Smooth muscle cell (in vitro differentiated cells): ENCODE data around the gene ARID5B. TPM values are rescaled to one million over a fixed set of nuclear protein-coding genes. Genes with fewer than 3 reads are reported as not detected.

Experiments used
- DNase-seq: peaks from one replicate; lab custom pipeline; 2025; ENCODE audit not compliant: unreplicated experiment; lab: John Stamatoyannopoulos, UW
- H2AFZ ChIP-seq: fragments of 200-600 bp; sonication (generic); 2 replicates; pipeline ENCODE4 v1.6.0; 2016; ENCODE audit warnings: antibody characterized with exemption, low read depth, mild to moderate bottlenecking
- H3F3A ChIP-seq: fragments of 200-600 bp; sonication (generic); 2 replicates; pipeline ENCODE4 v1.6.0; 2017; ENCODE audit warnings: antibody characterized with exemption, low read depth
- H3K27ac ChIP-seq: fragments of 200-600 bp; sonication (generic); 2 replicates; pipeline ENCODE4 v1.5.1; 2016; ENCODE audit warnings: low read depth, mild to moderate bottlenecking
- H3K27me3 ChIP-seq: fragments of 200-600 bp; sonication (generic); 2 replicates; pipeline ENCODE4 v1.6.1; 2016; ENCODE audit warnings: low read depth, mild to moderate bottlenecking
- H3K36me3 ChIP-seq: fragments of 200-600 bp; sonication (generic); 2 replicates; pipeline ENCODE4 v1.5.1; 2016; ENCODE audit warnings: low read depth
- H3K4me1 ChIP-seq: fragments of 200-600 bp; sonication (generic); 2 replicates; pipeline ENCODE4 v1.5.1; 2016; ENCODE audit warnings: low read depth
- H3K4me2 ChIP-seq: fragments of 200-600 bp; sonication (generic); 2 replicates; pipeline ENCODE4 v1.6.0; 2016; ENCODE audit warnings: mild to moderate bottlenecking
- H3K4me3 ChIP-seq: fragments of 200-600 bp; sonication (generic); 2 replicates; pipeline ENCODE4 v1.5.1; 2016; ENCODE audit warnings: mild to moderate bottlenecking
- H3K79me2 ChIP-seq: fragments of 200-600 bp; sonication (generic); 2 replicates; pipeline ENCODE4 v1.6.0; 2016; ENCODE audit warnings: low read depth, mild to moderate bottlenecking
- H3K9ac ChIP-seq: fragments of 200-600 bp; sonication (generic); 2 replicates; pipeline ENCODE4 v1.6.0; 2016; ENCODE audit warnings: low read depth
- H3K9me3 ChIP-seq: fragments of 200-600 bp; sonication (generic); replicated peaks from 2 replicates; pipeline ENCODE4 v1.5.1; 2016; ENCODE audit warnings: low read depth
- H4K20me1 ChIP-seq: fragments of 200-600 bp; sonication (generic); 2 replicates; pipeline ENCODE4 v1.6.0; 2016; ENCODE audit warnings: low read depth
- CTCF ChIP-seq: fragments of 200-600 bp; sonication (generic); IDR thresholded peaks from 2 replicates; pipeline ENCODE4 v1.5.1; 2017; ENCODE audit warnings: borderline replicate concordance, mild to moderate bottlenecking, antibody characterized with exemption; ENCODE audit not compliant: insufficient read depth, poor library complexity, severe bottlenecking
- WGBS: methylation state at CpG from one replicate; pipeline ENCODE4 v1.1.7; 2016; ENCODE audit warnings: low lambda C conversion rate; 5-methylcytosine and 5-hydroxymethylcytosine counted together
- polyA plus RNA-seq: library from polyadenylated mRNA; unstranded; fragments of >200 nt; fragmentation: Nextera tagmentation; extraction: Ambion mirVana; gene quantifications from 2 replicates; pipeline ENCODE4 v1.2.1, GENCODE V29; 2016
- total RNA-seq: library from RNA; depleted of rRNA; stranded (reverse); fragments of >200 nt; gene quantifications from 2 replicates; pipeline ENCODE4 v1.2.3, GENCODE V29; 2014

ARID5B gene
- total and polyA plus RNA-seq, 2 experiments from 2014 or later = 49.0 to 67.6 TPM

GRCh38 chr10:61869774-61870525 is 31.5 kb upstream of the ARID5B start:
- Histone ChIP-seq H3K9me3 (no peaks in the 10 kb centered on the region), H3K4me2 (peak overlapping the region; percentile 32), H3K27ac (peak overlapping the region; percentile 33), H3F3A (no peaks in the 10 kb centered on the region), H3K79me2 (no peaks in the 10 kb centered on the region), H4K20me1 (no peaks in the 10 kb centered on the region), H2AFZ (peak overlapping the region; percentile 26), H3K9ac (no peak overlapping the region), H3K4me1 (peaks cover 7% of the 10 kb centered on the region), H3K36me3 (no peaks in the 10 kb centered on the region), H3K4me3 (no peak overlapping the region), H3K27me3 (no peaks in the 10 kb centered on the region)
- WGBS = 54% methylated on average over 6 of the region's 6 CpGs
- no peak for TF ChIP-seq CTCF
- DNase-seq = no peak

GRCh38 chr10:61870526-61870895 is 31.0 kb upstream of the ARID5B start:
- Histone ChIP-seq H3K4me3 (no peak overlapping the region), H4K20me1 (no peaks in the 10 kb centered on the region), H3K79me2 (no peaks in the 10 kb centered on the region), H3K9me3 (no peaks in the 10 kb centered on the region), H3K4me2 (peak overlapping the region; percentile 32), H3K4me1 (peaks cover 7% of the 10 kb centered on the region), H3K27me3 (no peaks in the 10 kb centered on the region), H3K27ac (peak overlapping the region; percentile 30), H2AFZ (peak overlapping the region; percentile 79), H3K9ac (no peak overlapping the region), H3K36me3 (no peaks in the 10 kb centered on the region), H3F3A (no peaks in the 10 kb centered on the region)
- no peak for TF ChIP-seq CTCF
- no peak for DNase-seq
- 51% methylated on average over 3 of the region's 3 CpGs for WGBS

- Histone ChIP-seq H3K36me3 (no peaks in the 10 kb centered on the region), H3K27ac (no peak overlapping the region), H4K20me1 (no peaks in the 10 kb centered on the region), H2AFZ (no peak overlapping the region), H3K4me2 (no peak overlapping the region), H3F3A (no peaks in the 10 kb centered on the region), H3K9me3 (no peaks in the 10 kb centered on the region), H3K9ac (no peak overlapping the region), H3K27me3 (no peaks in the 10 kb centered on the region), H3K4me1 (peaks cover 7% of the 10 kb centered on the region), H3K4me3 (no peak overlapping the region), H3K79me2 (no peaks in the 10 kb centered on the region)
- WGBS = 92% methylated on average over 6 of the region's 6 CpGs
- TF ChIP-seq CTCF = no peak
- DNase-seq = no peak
Observed at GRCh38 chr10:61871487-61871886, 30.0 kb upstream of the ARID5B start.
